Measurements from ENCODE around the gene ABCB9.

- TF ChIP-seq POLR2AphosphoS5 (IDR thresholded peaks at IDR 0.05; ENCODE audit: low read depth, low read length), result no peak
- no peak for TF ChIP-seq BACH1 (IDR thresholded peaks at IDR 0.05; ENCODE audit: low read length)
- TF ChIP-seq GABPA (IDR thresholded peaks at IDR 0.05; ENCODE audit: borderline replicate concordance, insufficient read depth, low read length), result no peak
- TF ChIP-seq CTCF (IDR thresholded peaks at IDR 0.05; ENCODE audit: control extremely low read depth in 1 of 3, insufficient read depth in 1 of 3, low read depth in 1 of 3, low read length in 3 of 3), result no peak
Measured at GRCh38 chr12:122990561-122990960, 24.3 kb upstream of the ABCB9 start.

All from H1 (cell line).